SK-N-SH (cell line): ENCODE measurements around the gene MAP4K5.

Experiments used
- GABPA ChIP-seq: IDR thresholded peaks from 2 replicates; pipeline ENCODE4 v1.4.0; 2012; ENCODE audit warnings: low read depth, mild to moderate bottlenecking
- NFIC ChIP-seq: IDR thresholded peaks from 2 replicates; pipeline ENCODE4 v1.4.0; 2012; ENCODE audit warnings: borderline replicate concordance
- POLR2AphosphoS5 ChIP-seq: IDR thresholded peaks from 2 replicates; pipeline ENCODE4 v1.6.1; 2012; ENCODE audit warnings: low read depth, low read length
- SMC3 ChIP-seq: IDR thresholded peaks from 2 replicates; pipeline ENCODE4 v1.6.1; 2012; ENCODE audit warnings: low read depth, low read length, improper control_type of control experiment
- TCF12 ChIP-seq: IDR thresholded peaks from 2 replicates; pipeline ENCODE4 v1.4.0; 2012
- TF ChIP-seq, protein P1 (sequence below): fragments of 200-600 bp; sonication (generic); IDR thresholded peaks from 2 replicates; pipeline ENCODE4 v1.6.1; 2017; ENCODE audit warnings: antibody characterized with exemption, mild to moderate bottlenecking, moderate library complexity
- TF ChIP-seq, protein P2 (sequence below): fragments of 150-350 bp; IDR thresholded peaks from 2 replicates; pipeline ENCODE4 v1.6.1; 2017; ENCODE audit warnings: antibody characterized with exemption, low read length, low read depth, borderline replicate concordance
- TF ChIP-seq, protein P3 (sequence below): IDR thresholded peaks from 2 replicates; pipeline ENCODE4; 2012

DNA sequence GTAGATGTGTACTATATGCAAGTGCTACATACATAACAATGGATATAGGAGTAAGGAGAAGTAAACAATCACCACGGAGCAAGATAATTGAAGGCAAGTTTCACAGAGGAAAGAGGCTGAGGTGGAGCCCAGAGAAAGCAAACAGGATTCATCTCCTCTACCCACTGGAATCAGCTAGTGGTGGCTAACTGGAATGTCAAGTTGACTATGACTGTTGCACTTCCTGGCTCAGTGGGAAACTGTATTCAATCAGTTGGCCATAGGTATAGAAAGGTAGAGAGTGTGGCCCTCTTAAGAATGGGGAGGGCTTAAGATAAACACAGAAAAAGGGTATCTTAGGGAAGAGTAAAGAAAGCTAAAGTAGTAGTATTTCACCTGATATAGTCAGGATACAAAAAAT, 62.4 kb downstream of the MAP4K5 start:
- TF ChIP-seq, protein P1, sequence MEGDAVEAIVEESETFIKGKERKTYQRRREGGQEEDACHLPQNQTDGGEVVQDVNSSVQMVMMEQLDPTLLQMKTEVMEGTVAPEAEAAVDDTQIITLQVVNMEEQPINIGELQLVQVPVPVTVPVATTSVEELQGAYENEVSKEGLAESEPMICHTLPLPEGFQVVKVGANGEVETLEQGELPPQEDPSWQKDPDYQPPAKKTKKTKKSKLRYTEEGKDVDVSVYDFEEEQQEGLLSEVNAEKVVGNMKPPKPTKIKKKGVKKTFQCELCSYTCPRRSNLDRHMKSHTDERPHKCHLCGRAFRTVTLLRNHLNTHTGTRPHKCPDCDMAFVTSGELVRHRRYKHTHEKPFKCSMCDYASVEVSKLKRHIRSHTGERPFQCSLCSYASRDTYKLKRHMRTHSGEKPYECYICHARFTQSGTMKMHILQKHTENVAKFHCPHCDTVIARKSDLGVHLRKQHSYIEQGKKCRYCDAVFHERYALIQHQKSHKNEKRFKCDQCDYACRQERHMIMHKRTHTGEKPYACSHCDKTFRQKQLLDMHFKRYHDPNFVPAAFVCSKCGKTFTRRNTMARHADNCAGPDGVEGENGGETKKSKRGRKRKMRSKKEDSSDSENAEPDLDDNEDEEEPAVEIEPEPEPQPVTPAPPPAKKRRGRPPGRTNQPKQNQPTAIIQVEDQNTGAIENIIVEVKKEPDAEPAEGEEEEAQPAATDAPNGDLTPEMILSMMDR = no peak
- TF ChIP-seq, protein P2, sequence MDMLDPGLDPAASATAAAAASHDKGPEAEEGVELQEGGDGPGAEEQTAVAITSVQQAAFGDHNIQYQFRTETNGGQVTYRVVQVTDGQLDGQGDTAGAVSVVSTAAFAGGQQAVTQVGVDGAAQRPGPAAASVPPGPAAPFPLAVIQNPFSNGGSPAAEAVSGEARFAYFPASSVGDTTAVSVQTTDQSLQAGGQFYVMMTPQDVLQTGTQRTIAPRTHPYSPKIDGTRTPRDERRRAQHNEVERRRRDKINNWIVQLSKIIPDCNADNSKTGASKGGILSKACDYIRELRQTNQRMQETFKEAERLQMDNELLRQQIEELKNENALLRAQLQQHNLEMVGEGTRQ = no peak
- TF ChIP-seq POLR2AphosphoS5 (no peak), SMC3 (no peak), NFIC (no peak), TCF12 (no peak), GABPA (no peak)
- TF ChIP-seq, protein P3, sequence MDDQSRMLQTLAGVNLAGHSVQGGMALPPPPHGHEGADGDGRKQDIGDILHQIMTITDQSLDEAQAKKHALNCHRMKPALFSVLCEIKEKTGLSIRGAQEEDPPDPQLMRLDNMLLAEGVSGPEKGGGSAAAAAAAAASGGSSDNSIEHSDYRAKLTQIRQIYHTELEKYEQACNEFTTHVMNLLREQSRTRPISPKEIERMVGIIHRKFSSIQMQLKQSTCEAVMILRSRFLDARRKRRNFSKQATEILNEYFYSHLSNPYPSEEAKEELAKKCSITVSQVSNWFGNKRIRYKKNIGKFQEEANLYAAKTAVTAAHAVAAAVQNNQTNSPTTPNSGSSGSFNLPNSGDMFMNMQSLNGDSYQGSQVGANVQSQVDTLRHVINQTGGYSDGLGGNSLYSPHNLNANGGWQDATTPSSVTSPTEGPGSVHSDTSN = no peak
